Inflammatory macrophage treated with lipopolysaccharide for 1 hour (primary cell): ENCODE measurements around the gene SLX9.
A peak's percentile ranks its signal among the peaks of the same experiment; 100 is the strongest.

ENCODE experiments used
- DNase-seq, 2 donors: peaks; one replicate each; pipeline ENCODE4 v3.0.0-alpha.2; 2020 to 2022

Gene SLX9

DNA sequence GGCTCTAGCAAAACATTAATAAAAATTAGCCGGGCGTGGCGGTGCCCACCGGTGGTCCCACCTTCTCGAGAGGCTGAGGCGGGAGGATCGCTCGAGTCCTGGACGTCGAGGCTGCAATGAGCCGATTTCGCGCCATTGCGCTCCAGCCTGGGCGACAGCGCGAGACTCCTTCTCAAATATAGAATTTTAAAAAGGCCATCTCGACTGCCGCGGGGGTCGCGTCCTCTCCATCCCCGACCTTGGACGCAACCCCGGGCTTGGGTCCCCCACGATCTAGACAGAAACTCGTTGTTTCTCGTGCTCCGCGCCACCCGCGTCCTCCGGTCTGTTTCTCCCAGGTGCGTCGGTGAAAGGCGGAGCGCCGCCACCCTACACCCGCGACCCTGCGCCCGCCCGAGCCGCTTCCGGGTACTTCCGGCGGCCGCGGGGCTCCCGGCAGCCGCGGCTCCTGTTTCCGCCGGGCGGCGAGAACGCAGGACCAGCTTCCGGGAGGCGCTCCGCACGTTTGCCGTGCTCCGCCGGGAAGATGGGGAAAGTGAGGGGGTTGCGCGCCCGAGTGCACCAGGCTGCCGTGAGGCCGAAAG, at the start of gene SLX9:
SLX9 (plus strand) TSS at position 498 of the 584 bp plus-strand sequence; CDS start at position 527, 29 bp downstream.
- peak; percentile 56 to 76 for DNase-seq

GRCh38 chr21:44890338-44890931, 49.4 kb upstream of the SLX9 start:
- DNase-seq, result no peak

DNA sequence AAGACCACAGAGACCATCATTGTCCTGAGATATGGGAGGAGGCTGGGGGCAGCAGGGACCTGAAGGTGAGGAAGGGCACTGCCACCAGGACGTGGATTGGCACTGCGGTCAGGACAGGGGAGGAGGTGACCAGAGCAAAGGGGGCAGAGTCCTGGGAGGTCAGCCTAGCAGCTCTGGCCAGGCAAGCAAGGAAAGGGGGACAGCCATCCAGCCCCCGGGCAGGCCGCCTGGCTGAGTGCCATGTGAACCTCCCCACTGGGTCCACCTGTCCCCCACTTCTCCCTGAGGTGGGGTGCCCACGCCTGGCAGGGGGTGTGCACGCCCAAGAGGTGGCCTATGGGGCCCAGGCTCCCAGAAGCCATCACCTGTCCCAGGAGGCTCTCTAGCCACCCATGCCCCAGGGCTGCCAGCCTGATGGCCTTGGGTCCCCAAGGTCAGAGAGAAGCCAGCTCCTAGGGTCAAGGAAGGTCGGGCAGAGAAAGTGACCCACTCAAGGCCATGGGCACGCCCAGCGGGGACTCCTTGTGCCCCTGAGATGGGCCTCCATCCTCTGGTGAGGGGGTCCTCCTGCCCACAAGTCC, 48.8 kb upstream of the SLX9 start:
- no peak for DNase-seq

GRCh38 chr21:44891631-44892031, 48.2 kb upstream of the SLX9 start:
- no peak for DNase-seq

- DNase-seq, result no peak
These were observed 47.7 kb upstream of the SLX9 start for GRCh38 chr21:44892095-44892494.

DNA sequence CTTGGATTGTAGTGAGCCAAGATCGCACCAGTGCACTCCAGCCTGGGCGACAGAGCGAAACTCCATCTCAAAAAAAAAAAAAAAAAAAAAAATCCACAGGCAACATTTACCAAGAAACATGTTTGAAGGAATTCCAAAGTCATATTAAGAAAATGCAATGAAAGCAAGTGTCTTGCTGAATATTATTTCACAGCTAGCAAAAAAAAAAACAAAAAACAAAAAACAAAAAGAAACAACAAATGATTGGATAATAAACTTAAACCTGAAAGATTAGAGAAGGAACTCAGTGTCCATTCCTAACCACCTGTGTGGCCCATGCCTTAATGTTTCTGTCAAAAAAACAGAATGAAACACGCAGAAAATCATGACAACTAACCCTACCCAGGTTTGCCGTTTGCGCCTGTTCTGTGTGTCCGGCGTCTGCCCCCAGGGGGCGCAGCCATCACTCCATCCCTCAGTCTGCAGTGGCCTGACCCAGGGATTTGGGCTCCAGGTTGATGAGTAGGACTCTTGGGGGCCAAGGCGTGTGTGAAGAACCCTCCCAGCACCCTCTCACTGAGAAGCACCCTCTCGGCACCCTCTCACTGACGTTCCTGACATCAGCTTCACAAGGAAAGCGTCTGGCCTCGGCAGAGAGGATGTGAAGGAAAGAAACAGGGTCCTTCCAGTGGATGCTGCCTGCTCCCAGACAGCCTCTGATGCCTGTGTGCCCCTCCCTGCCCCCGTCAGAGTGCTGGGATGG, 47.1 kb upstream of the SLX9 start:
- DNase-seq, result peak in 1 of 2 donors; percentile 87

DNA sequence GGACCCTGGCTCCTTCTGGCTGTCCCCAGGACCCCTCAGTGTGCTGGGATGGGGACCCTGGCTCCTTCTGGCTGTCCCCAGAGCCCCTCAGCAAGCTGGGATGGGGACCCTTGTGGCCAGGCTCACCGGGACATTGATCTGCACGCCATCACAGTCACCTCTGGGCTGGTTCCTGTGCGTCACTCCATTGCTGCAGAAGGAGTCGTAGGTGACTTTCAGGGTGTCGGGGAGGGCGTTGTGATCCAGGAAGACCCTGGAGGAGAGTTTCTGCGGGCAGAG, 46.6 kb upstream of the SLX9 start:
- DNase-seq, result no peak

- DNase-seq, result no peak
These were observed 45.7 kb upstream of the SLX9 start for GRCh38 chr21:44893948-44894656.

GRCh38 chr21:44894687-44895302, 45.0 kb upstream of the SLX9 start:
- DNase-seq, result no peak

GRCh38 chr21:44895859-44896258, 44.0 kb upstream of the SLX9 start:
- DNase-seq, result no peak

DNA sequence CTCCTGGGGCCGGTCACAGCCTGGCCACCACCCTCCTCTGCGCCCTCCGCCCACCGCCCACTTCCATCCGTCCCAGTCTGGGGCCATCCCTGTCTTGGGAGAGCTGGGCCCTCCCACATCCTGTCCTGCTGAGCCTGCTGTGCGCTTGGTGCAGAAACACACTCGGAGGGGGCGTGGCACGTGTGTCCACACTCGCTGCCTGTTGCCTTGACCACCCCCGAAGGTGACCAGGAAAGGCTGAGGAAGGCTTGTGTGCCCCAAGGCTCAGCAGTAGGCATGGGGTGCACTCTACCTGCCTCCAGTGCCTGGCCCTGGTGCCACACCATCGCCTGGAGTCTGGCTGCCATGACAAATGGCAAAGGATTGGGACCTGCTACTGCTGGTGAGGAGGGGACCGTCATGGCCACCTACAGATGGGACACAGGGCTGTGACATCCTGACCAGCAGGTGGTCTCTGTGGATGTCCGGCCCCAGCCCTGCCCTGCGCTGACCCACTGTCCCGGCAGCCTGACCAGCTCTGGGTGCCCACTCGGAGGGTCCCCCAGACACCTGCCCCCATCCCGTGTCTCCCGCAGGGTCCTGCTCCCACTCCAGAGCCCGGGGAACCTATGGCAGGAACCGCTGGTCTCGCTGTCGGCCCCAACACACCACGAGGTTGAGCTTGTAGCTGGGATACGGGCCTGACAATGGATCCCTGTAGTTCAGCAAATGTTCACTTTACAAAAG, 43.1 kb upstream of the SLX9 start:
- no peak for DNase-seq

GRCh38 chr21:44897326-44898010, 42.4 kb upstream of the SLX9 start:
- peak; percentile 59 to 72 for DNase-seq

GRCh38 chr21:44898011-44898488, 41.8 kb upstream of the SLX9 start:
- no peak for DNase-seq

DNA sequence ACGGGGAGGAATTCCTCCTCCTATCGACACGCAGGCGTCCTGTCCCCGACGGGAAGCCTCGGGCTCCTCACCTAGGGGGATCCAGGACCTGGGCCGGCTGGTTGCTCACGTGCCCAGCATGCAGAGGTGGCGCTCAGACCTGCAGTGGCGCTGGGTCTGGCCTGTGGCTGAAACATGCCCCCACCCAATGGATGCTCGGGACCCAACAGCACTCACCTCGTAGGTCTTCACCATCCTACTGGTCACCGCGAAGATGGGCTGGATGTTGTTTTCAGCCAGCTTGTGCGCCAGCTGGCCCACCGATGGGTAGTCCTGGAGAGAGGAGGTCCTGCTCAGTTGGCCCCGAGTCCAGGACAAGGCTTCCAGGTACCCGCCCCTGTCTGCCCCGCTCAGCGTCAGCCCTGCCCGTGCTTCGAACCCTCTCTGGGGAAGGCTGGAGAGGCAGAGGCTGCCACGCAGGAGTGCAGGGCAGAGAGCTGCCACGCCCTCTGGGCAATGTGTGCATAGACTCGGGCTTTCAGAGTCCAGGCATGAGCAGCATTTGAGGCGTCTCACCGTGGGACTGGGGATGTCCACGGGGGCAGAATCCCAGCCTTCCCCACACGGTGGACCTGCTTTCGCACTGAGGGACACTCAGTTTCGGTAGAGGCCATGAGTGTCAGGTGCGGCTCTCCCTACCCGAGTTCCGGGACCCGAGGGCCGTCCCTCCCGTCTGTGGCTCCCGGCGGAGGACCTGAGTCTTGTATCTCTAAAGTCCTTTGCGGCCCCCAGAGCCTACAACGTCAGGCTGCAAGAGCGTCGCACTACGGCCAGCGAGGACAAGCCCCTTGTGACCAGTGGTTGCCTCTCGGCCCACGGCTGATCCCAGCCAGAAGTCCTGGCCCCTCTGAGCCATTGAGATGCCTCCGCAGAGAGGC, 40.7 kb upstream of the SLX9 start:
- DNase-seq, result no peak

GRCh38 chr21:44899768-44900558, 39.9 kb upstream of the SLX9 start:
- no peak for DNase-seq

DNA sequence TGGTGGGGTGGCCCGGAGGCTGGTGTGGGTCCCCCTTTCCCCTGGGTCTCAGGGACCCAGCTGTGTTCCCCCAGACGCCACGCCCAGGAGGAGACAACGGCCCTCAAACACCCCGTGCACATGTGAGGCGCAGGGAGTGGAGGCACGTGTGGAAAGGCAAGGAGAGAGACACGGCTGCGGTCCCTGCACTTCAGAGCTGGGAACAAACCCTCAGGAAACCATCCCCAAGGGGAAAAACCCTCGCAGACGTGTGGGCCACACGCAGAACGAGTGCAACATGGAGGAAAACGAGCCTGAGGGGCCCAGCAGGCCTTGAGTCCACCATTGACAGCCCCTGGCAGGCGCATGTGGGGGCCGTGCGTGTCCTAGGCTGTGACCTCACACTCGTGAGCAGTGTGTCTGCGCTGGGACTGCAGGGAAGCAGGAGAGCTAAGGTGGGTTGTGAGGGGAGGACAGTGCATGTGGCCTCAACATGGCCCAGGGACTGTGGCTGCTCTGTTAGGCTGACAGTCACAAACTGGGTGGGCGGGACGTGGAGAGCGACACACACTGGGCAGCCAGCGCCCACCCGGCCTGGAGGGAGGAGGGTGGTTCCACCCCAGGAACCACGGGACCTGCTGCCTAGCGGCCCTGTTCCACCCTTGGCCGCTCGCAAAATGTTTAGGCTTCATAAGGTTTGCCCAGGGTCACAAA, 39.1 kb upstream of the SLX9 start:
- DNase-seq, result no peak

- DNase-seq, result no peak
These were observed 38.3 kb upstream of the SLX9 start for GRCh38 chr21:44901391-44902074.
